ENCODE data around the gene FAM174B.

GRCh38 chr15:92612891-92613290 is 42.7 kb downstream of the FAM174B start:
- TF ChIP-seq CTCF (IDR thresholded peaks at IDR 0.05; ENCODE audit: poor library complexity) (no peak), EZH2 (IDR thresholded peaks at IDR 0.05; ENCODE audit: borderline replicate concordance) (no peak)
